Esophagus squamous epithelium (tissue), 5 donors: ENCODE measurements around the gene ANGEL2. TPM values are rescaled to one million over a fixed set of nuclear protein-coding genes. Genes with fewer than 3 reads are reported as not detected.
A peak's percentile ranks its signal among the peaks of the same experiment; 100 is the strongest.
"Not testable (repeated sequence)": the region's sequence is repeated elsewhere in the genome, so short reads cannot be mapped to it uniquely, and the experiment has no call there.

ENCODE experiments used
- DNase-seq: peaks from one replicate; lab custom pipeline; 2025; lab: John Stamatoyannopoulos, UW
- H3K27ac ChIP-seq, 4 donors: fragments of 200-600 bp; sonication (generic); one replicate each; pipeline ENCODE4 v1.5.1; 2016 to 2019; ENCODE audit warnings: mild to moderate bottlenecking in 1 of 4
- H3K27me3 ChIP-seq, 4 donors: fragments of 200-600 bp; sonication (generic); 1 replicate in 3 of 4; 2 replicates in 1 of 4; pipeline versions ENCODE4 v1.5.1 to v1.6.0; 2017 to 2021; ENCODE audit warnings: antibody characterized with exemption in 1 of 4
- H3K36me3 ChIP-seq, 3 donors: fragments of 200-600 bp; sonication (generic); one replicate each; pipeline ENCODE4 v1.5.1; 2016 to 2019
- H3K4me1 ChIP-seq, 3 donors: fragments of 200-600 bp; sonication (generic); one replicate each; pipeline ENCODE4 v1.5.1; 2017 to 2019
- H3K4me3 ChIP-seq, 4 donors: fragments of 200-600 bp; sonication (generic); 1 replicate in 3 of 4; 2 replicates in 1 of 4; pipeline ENCODE4 v1.5.1; 2016 to 2019; ENCODE audit warnings: mild to moderate bottlenecking in 2 of 4, moderate library complexity in 1 of 4
- H3K9me3 ChIP-seq, 3 donors: fragments of 200-600 bp; sonication (generic); one replicate each; pipeline ENCODE4 v1.5.1; 2016 to 2019
- CTCF ChIP-seq, 6 experiments: fragments of 450-650 bp in 4 of 6; fragments of 200-600 bp in 2 of 6; sonication (generic) in 2 of 6; IDR thresholded peaks; one replicate each; pipeline ENCODE4 v1.5.1; 2016 to 2019; ENCODE audit warnings: antibody characterized with exemption in 6 of 6, mild to moderate bottlenecking in 4 of 6, moderate library complexity in 4 of 6
- POLR2A ChIP-seq, 4 donors: fragments of 450-650 bp; IDR thresholded peaks; one replicate each; pipeline ENCODE4 v1.6.1; 2017; ENCODE audit warnings: antibody characterized with exemption in 4 of 4, mild to moderate bottlenecking in 4 of 4, moderate library complexity in 3 of 4
- WGBS, 2 donors: methylation state at CpG; one replicate each; pipeline ENCODE4 v1.1.5; 2018; 5-methylcytosine and 5-hydroxymethylcytosine counted together
- intact Hi-C: fragments of 100-400 bp; cut with DNase I; formaldehyde crosslinking; loops from one replicate; pipeline ENCODE4 v1.15.0; 2022
- total RNA-seq, 4 donors: library from RNA; depleted of rRNA; stranded (reverse); fragments of >200 nt; gene quantifications; one replicate each; pipeline ENCODE4 v1.1.0, GENCODE V29; 2016
- donor health status: DM: yes; HTN: yes; CAD: no.

ANGEL2 gene
- total RNA-seq, 4 donors from 2014 or later = 15.8 to 48.3 (median 31.3) TPM

- H3K4me3 ChIP-seq = no peak overlapping the region
- no peak overlapping the region for H3K27ac ChIP-seq
- WGBS, 2 donors = 95 to 96% methylated on average over 9 of the region's 9 CpGs
- intact Hi-C loops = no loop called here
- peaks cover 0 to 7% (median 0%) of the 10 kb centered on the region in 3 donors for H3K36me3 ChIP-seq
- no peaks in the 10 kb centered on the region for H3K9me3 ChIP-seq
- TF ChIP-seq POLR2A (IDR thresholded peaks at IDR 0.05) = no peak
- TF ChIP-seq CTCF (IDR thresholded peaks at IDR 0.05) = no peak
- peaks cover 0 to 4% (median 0%) of the 10 kb centered on the region in 4 donors for H3K27me3 ChIP-seq
- peaks cover 0 to 28% (median 10%) of the 10 kb centered on the region in 3 donors for H3K4me1 ChIP-seq
- DNase-seq = no peak
These were observed 2.0 kb upstream of the ANGEL2 start for GRCh38 chr1:213017447-213018273.

GRCh38 chr1:213014642-213015041 lies 1.0 kb downstream of the ANGEL2 start:
- DNase-seq = no peak
- Histone ChIP-seq H3K27ac (peak overlapping the region; percentile 86 to 92 (median 91)), H3K27me3 (no peaks in the 10 kb centered on the region), H3K36me3 (peaks cover 0 to 36% (median 0%) of the 10 kb centered on the region in 3 donors), H3K9me3 (no peaks in the 10 kb centered on the region), H3K4me3 (peak overlapping the region; percentile 74 to 83 (median 78)), H3K4me1 (peaks cover 0 to 33% (median 10%) of the 10 kb centered on the region in 3 donors)
- TF ChIP-seq CTCF (IDR thresholded peaks at IDR 0.05) (no peak), POLR2A (IDR thresholded peaks at IDR 0.05) (no peak)
- WGBS, 2 donors = 9 to 11% methylated on average over 7 of the region's 7 CpGs
- intact Hi-C loops = no loop called here

GRCh38 chr1:213008564-213008963 lies 7.1 kb downstream of the ANGEL2 start:
- 60 to 96% methylated on average over 2 of the region's 2 CpGs for WGBS, 2 donors
- no peaks in the 10 kb centered on the region for H3K9me3 ChIP-seq
- H3K27ac ChIP-seq = no peak overlapping the region
- H3K4me3 ChIP-seq = no peak overlapping the region
- intact Hi-C loops = no loop called here
- no peak for DNase-seq
- peaks cover 0 to 94% (median 6%) of the 10 kb centered on the region in 3 donors for H3K36me3 ChIP-seq
- TF ChIP-seq CTCF (IDR thresholded peaks at IDR 0.05) = no peak
- TF ChIP-seq POLR2A (IDR thresholded peaks at IDR 0.05) = no peak
- no peaks in the 10 kb centered on the region for H3K27me3 ChIP-seq
- peaks cover 0 to 13% (median under 1%) of the 10 kb centered on the region in 3 donors for H3K4me1 ChIP-seq

- DNase-seq = no peak
- Histone ChIP-seq H3K27ac (no peak overlapping the region), H3K9me3 (no peaks in the 10 kb centered on the region), H3K36me3 (peaks cover 0 to 100% (median 6%) of the 10 kb centered on the region in 3 donors), H3K4me1 (no peaks in the 10 kb centered on the region), H3K4me3 (no peak overlapping the region), H3K27me3 (no peaks in the 10 kb centered on the region)
- 67 to 90% methylated on average over 3 of the region's 3 CpGs for WGBS, 2 donors
- intact Hi-C loops = no loop called here
- no peak for TF ChIP-seq CTCF (IDR thresholded peaks at IDR 0.05)
- no peak for TF ChIP-seq POLR2A (IDR thresholded peaks at IDR 0.05)
These were observed 12.4 kb downstream of the ANGEL2 start for GRCh38 chr1:213003256-213003655.

GRCh38 chr1:212994926-212995325 lies 20.7 kb downstream of the ANGEL2 start:
- intact Hi-C loops = no loop called here
- WGBS, 2 donors = 72 to 73% methylated on average over 3 of the region's 3 CpGs
- no peaks in the 10 kb centered on the region for H3K27me3 ChIP-seq
- TF ChIP-seq CTCF (IDR thresholded peaks at IDR 0.05) (no peak), POLR2A (IDR thresholded peaks at IDR 0.05) (no peak)
- no peaks in the 10 kb centered on the region for H3K4me1 ChIP-seq
- H3K9me3 ChIP-seq = no peaks in the 10 kb centered on the region
- H3K36me3 ChIP-seq = peaks cover 0 to 97% (median 3%) of the 10 kb centered on the region in 3 donors
- H3K27ac ChIP-seq = no peak overlapping the region
- no peak for DNase-seq
- no peak overlapping the region for H3K4me3 ChIP-seq

GRCh38 chr1:212993960-212994359 lies 21.7 kb downstream of the ANGEL2 start:
- H3K4me3 ChIP-seq, H3K27me3 ChIP-seq, H3K27ac ChIP-seq, DNase-seq, H3K9me3 ChIP-seq, intact Hi-C loops, H3K4me1 ChIP-seq: not testable (repeated sequence)
- peaks cover 0 to 97% (median 3%) of the 10 kb centered on the region in 3 donors for H3K36me3 ChIP-seq
- 88 to 96% methylated on average over 8 of the region's 8 CpGs for whole genome bisulfite sequencing, 2 donors
